K562 (cell line): ENCODE measurements around the gene CCDC196. TPM values are rescaled to one million over a fixed set of nuclear protein-coding genes. Genes with fewer than 3 reads are reported as not detected.

ENCODE experiments used
- ATAC-seq: fragments of 200-7000 bp; cut with Tn5 transposase; 3 replicates; pipeline ENCODE4 v1.9.1; 2020; ENCODE audit warnings: moderate library complexity
- BruUV-seq: library from RNA; stranded (reverse); fragments of 400-500 nt; replicated peaks from 2 replicates; lab custom pipeline; 2021; lab: Mats Ljungman, UMichigan
- CTCF ChIA-PET: fragments of 300-600 bp; formaldehyde crosslinking; extraction: SDS; loops from one replicate; lab custom pipeline; 2021; ENCODE audit warnings: low intra/inter-chr PET ratio; lab: Yijun Ruan, JAX
- POLR2A ChIA-PET: fragments of 300-600, 350-650 bp; sonication (Branson Sonifier 250); formaldehyde crosslinking; extraction: SDS; loops from one replicate; lab custom pipeline; 2021; ENCODE audit warnings: antibody characterized with exemption, inconsistent platforms; lab: Yijun Ruan, JAX
- DNase-seq, 4 experiments: peaks; one replicate each; pipeline versions ENCODE4 v3.0.0 to v3.0.0-alpha.2; 2011 to 2018; ENCODE audit warnings: low spot score in 3 of 4, mixed read lengths in 3 of 4; ENCODE audit errors: extremely low read depth in 1 of 4
- FAIRE-seq: peaks from 2 replicates; lab custom pipeline; 2011; peaks lifted over from hg19 to GRCh38; lab: Jason Lieb, UNC
- H2AFZ ChIP-seq: 2 replicates; pipeline ENCODE4 v1.6.0; 2011; ENCODE audit warnings: low read depth, low read length, control low read depth, inconsistent platforms
- H3K27ac ChIP-seq: fragments of 200-600 bp; 3 replicates; pipeline ENCODE4 v1.8.0; 2011; ENCODE audit warnings: low read depth, mild to moderate bottlenecking, control low read depth, inconsistent platforms, low read length, moderate library complexity, mixed read lengths; ENCODE audit errors: extremely low read depth
- H3K27me3 ChIP-seq, 2 experiments: fragments of 300-600 bp in 1 of 2; 2 replicates in 1 of 2; 3 replicates in 1 of 2; pipeline versions ENCODE4 v1.6.0 to v1.8.0; 2011; ENCODE audit warnings: inconsistent platforms in 2 of 2, low read length in 2 of 2, mild to moderate bottlenecking in 1 of 2, mixed read lengths in 1 of 2, moderate library complexity in 1 of 2; ENCODE audit not compliant: control insufficient read depth in 2 of 2, insufficient read depth in 2 of 2
- H3K36me3 ChIP-seq: fragments of 300-600 bp; 3 replicates; pipeline ENCODE4 v1.8.0; 2011; ENCODE audit warnings: mild to moderate bottlenecking, low read length, inconsistent platforms; ENCODE audit not compliant: control insufficient read depth, insufficient read depth
- H3K4me1 ChIP-seq, 2 experiments: fragments of 200-600 bp in 1 of 2; replicated peaks in 1 of 2; 2 replicates in 1 of 2; 3 replicates in 1 of 2; pipeline versions ENCODE4 v1.5.1 to v1.8.0; 2011; ENCODE audit warnings: inconsistent platforms in 2 of 2, low read length in 2 of 2, mild to moderate bottlenecking in 1 of 2, mixed read lengths in 1 of 2, moderate library complexity in 1 of 2; ENCODE audit not compliant: control insufficient read depth in 2 of 2, insufficient read depth in 2 of 2
- H3K4me2 ChIP-seq: 2 replicates; pipeline ENCODE4 v1.6.1; 2011; ENCODE audit warnings: low read length, control low read depth, inconsistent platforms, mixed read lengths; ENCODE audit not compliant: insufficient read depth
- H3K4me3 ChIP-seq: fragments of 200-600 bp; sonication (generic), shearing (Covaris generic); 2 replicates; pipeline ENCODE4 v1.5.1; 2016; ENCODE audit warnings: control low read depth, inconsistent platforms
- H3K79me2 ChIP-seq: fragments of 200-600 bp; 3 replicates; pipeline ENCODE4 v1.8.0; 2011; ENCODE audit warnings: low read length, inconsistent platforms; ENCODE audit not compliant: control insufficient read depth, insufficient read depth
- H3K9ac ChIP-seq, 2 experiments: 2 replicates each; pipeline versions ENCODE4 v1.6.0 to v1.6.1; 2011; ENCODE audit warnings: low read depth in 2 of 2, low read length in 2 of 2, control low read depth in 1 of 2, inconsistent platforms in 1 of 2, mild to moderate bottlenecking in 1 of 2, mixed read lengths in 1 of 2; ENCODE audit not compliant: insufficient read depth in 1 of 2
- H3K9me1 ChIP-seq: one replicate; pipeline ENCODE4 v1.6.0; 2011; ENCODE audit warnings: inconsistent platforms, mild to moderate bottlenecking, low read length, moderate library complexity; ENCODE audit not compliant: control insufficient read depth, insufficient read depth
- H3K9me3 ChIP-seq: replicated peaks from 2 replicates; pipeline ENCODE4 v1.5.1; 2011; ENCODE audit warnings: low read depth, low read length, inconsistent platforms; ENCODE audit not compliant: control insufficient read depth, insufficient read depth
- H4K20me1 ChIP-seq: replicated peaks from 2 replicates; pipeline ENCODE4 v1.6.1; 2011; ENCODE audit warnings: low read length, inconsistent platforms, mixed read lengths; ENCODE audit not compliant: control insufficient read depth, insufficient read depth
- ATF7 ChIP-seq: fragments of 450-650 bp; IDR thresholded peaks from 2 replicates; pipeline ENCODE4 v1.7.1; 2014; ENCODE audit warnings: mild to moderate bottlenecking, moderate library complexity
- RBM25 ChIP-seq: fragments of 200-400 bp; formaldehyde crosslinking; IDR thresholded peaks from 2 replicates; pipeline ENCODE4 v1.6.1; 2018; ENCODE audit warnings: low read length, low read depth, moderate library complexity; ENCODE audit not compliant: severe bottlenecking
- SIX5 ChIP-seq, 2 experiments: IDR thresholded peaks; 2 replicates each; pipeline ENCODE4 v1.6.1; 2011; ENCODE audit warnings: low read length in 2 of 2, borderline replicate concordance in 1 of 2, low read depth in 1 of 2, mild to moderate bottlenecking in 1 of 2, moderate library complexity in 1 of 2; ENCODE audit not compliant: insufficient read depth in 1 of 2
- SMAD1 ChIP-seq: fragments of 150-350 bp; IDR thresholded peaks from 2 replicates; pipeline ENCODE4 v1.6.1; 2014; ENCODE audit warnings: low read length, low read depth; ENCODE audit not compliant: partially characterized antibody
- ZNF609 ChIP-seq: sonication (generic); formaldehyde crosslinking; IDR thresholded peaks from 2 replicates; pipeline ENCODE4 v1.8.1; 2023; ENCODE audit warnings: missing genetic modification reagents, mild to moderate bottlenecking, borderline replicate concordance
- ZZZ3 ChIP-seq: fragments of 450-650 bp; IDR thresholded peaks from 2 replicates; pipeline ENCODE4 v1.6.1; 2016; ENCODE audit warnings: antibody characterized with exemption, mild to moderate bottlenecking, moderate library complexity
- WGBS: fragments of 100-300 bp; shearing (Covaris generic); methylation state at CpG from one replicate; pipeline ENCODE4 v1.1.6; 2016; ENCODE audit warnings: low coverage, mixed read lengths; ENCODE audit not compliant: insufficient coverage; ENCODE audit errors: missing lambda C conversion rate; 5-methylcytosine and 5-hydroxymethylcytosine counted together
- in situ Hi-C: fragments of 300-500 bp; cut with MboI; formaldehyde crosslinking; loops from 4 replicates; pipeline ENCODE4 v1.15.0; 2018; ENCODE audit warnings: inconsistent platforms, mixed read lengths
- intact Hi-C: fragments of 100-400 bp; cut with micrococcal nuclease; formaldehyde crosslinking; loops from 2 replicates; pipeline ENCODE4 v1.14.2; 2022
- polyA plus RNA-seq, 8 experiments: library from polyadenylated mRNA; depleted of rRNA in 4 of 8; stranded (reverse) in 5 of 8; unstranded in 3 of 8; fragments of >200 nt; fragmentation: Nextera tagmentation in 2 of 8; fragmentation: Illumina TruSeq in 1 of 8; extraction: Ambion mirVana in 2 of 8; extraction: Trizol in 1 of 8; gene quantifications; 2 replicates each; pipeline versions ENCODE4 v1.2.1 to v1.2.3, GENCODE V29; 2011 to 2014; ENCODE audit warnings: inconsistent platforms in 1 of 8, missing spikeins in 1 of 8
- total RNA-seq, 7 experiments: library from RNA; depleted of rRNA in 6 of 7; stranded (reverse); fragments of >200 nt in 6 of 7; fragmentation: Illumina TruSeq in 2 of 7; extraction: Trizol in 2 of 7; gene quantifications; 2 replicates each; pipeline versions ENCODE4 v1.2.1 to v1.2.3, GENCODE V29; 2011 to 2021; ENCODE audit warnings: low replicate concordance in 1 of 7
- TF ChIP-seq, protein P1 (sequence below): fragments of 250-450 bp; sonication (Bioruptor Pico); IDR thresholded peaks from 2 replicates; pipeline ENCODE4 v1.8.0; 2021; ENCODE audit warnings: borderline replicate concordance, mild to moderate bottlenecking, moderate library complexity; ENCODE audit not compliant: poor library complexity, severe bottlenecking

CCDC196 gene
- total and polyA plus RNA-seq, 9 of the 15 experiments (the other 6 are each of a cell fraction or from before 2014, with no cell fraction given), result not detected

DNA sequence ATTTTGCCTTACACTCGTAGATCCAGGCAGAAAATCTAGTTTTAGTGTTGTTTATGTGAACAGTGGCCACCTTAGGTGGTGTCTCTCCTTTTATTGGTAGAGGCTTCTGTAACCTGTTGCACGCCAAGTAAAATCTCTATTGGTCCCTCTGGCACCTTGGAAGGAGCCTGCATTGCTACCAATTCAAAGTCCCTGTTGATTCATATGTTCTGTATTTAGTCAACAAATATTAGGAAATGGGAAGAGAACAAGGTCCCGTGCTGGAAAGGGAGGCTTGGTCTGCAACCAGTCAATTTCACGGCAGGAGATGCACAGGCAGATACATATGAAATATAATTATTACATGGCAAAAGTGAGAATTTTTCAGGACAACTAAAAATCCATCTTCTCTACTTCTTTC is 15.4 kb downstream of the CCDC196 start:
- Histone ChIP-seq H3K27me3 (no peaks in the 10 kb centered on the region), H3K9ac (no peak overlapping the region), H3K36me3 (no peaks in the 10 kb centered on the region), H3K4me2 (no peak overlapping the region), H3K4me1 (peaks cover 0 to 1% of the 10 kb centered on the region in 2 experiments; a peak in 1 of 5 replicates), H3K4me3 (no peak overlapping the region), H3K9me1 (no peaks in the 10 kb centered on the region), H3K9me3 (no peaks in the 10 kb centered on the region), H3K79me2 (no peaks in the 10 kb centered on the region), H4K20me1 (no peaks in the 10 kb centered on the region), H3K27ac (no peak overlapping the region), H2AFZ (no peak overlapping the region)
- in situ Hi-C loops, result no loop called here
- 52% methylated on average over 4 of the region's 4 CpGs for WGBS
- POLR2A ChIA-PET, result no interaction called here
- intact Hi-C loops, result no loop called here
- ATAC-seq, result no peak
- FAIRE-seq, result no peak
- no TSS peak for BruUV-seq
- no peak for DNase-seq
- CTCF ChIA-PET, result no interaction called here
- no peak for TF ChIP-seq ZNF609 (CRISPR knock-in tag)
- TF ChIP-seq, protein P1, sequence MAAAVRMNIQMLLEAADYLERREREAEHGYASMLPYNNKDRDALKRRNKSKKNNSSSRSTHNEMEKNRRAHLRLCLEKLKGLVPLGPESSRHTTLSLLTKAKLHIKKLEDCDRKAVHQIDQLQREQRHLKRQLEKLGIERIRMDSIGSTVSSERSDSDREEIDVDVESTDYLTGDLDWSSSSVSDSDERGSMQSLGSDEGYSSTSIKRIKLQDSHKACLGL, result no peak
- TF ChIP-seq RBM25, result no peak
- no peak for TF ChIP-seq ZZZ3
- no peak for TF ChIP-seq ATF7
- no peak for TF ChIP-seq SMAD1
- no peak for TF ChIP-seq SIX5 (IDR thresholded peaks at IDR 0.05; ENCODE audit: borderline replicate concordance in 1 of 2, insufficient read depth in 1 of 2, low read depth in 1 of 2, low read length in 2 of 2)
